GM12892 (cell line): ENCODE data around the gene PRR23A.

Source experiments
- POLR2A ChIP-seq: IDR thresholded peaks from 2 replicates; pipeline ENCODE4 v1.6.1; 2011; ENCODE audit warnings: low read depth, low read length, control low read depth
- POLR2AphosphoS5 ChIP-seq: IDR thresholded peaks from 2 replicates; pipeline ENCODE4 v1.6.1; 2011; ENCODE audit warnings: low read depth, low read length, control low read depth

- no peak for TF ChIP-seq POLR2AphosphoS5
- TF ChIP-seq POLR2A, result no peak
Observed at GRCh38 chr3:138964264-138964663, 41.8 kb downstream of the PRR23A start.
